A673 (cell line): ENCODE measurements around the gene AFM. TPM values are rescaled to one million over a fixed set of nuclear protein-coding genes. Genes with fewer than 3 reads are reported as not detected.

Experiments
- BruUV-seq: library from RNA; stranded (reverse); fragments of 400-500 nt; replicated peaks from 2 replicates; lab custom pipeline; 2021; lab: Mats Ljungman, UMichigan
- CTCF ChIA-PET: fragments of 300-600 bp; sonication (Branson Sonifier 250); formaldehyde crosslinking; loops from one replicate; lab custom pipeline; 2022; ENCODE audit warnings: antibody characterized with exemption; lab: Charles Lee
- POLR2A ChIA-PET: fragments of 300-600 bp; sonication (Branson Sonifier 250); formaldehyde crosslinking; loops from one replicate; lab custom pipeline; 2022; ENCODE audit warnings: antibody characterized with exemption; ENCODE audit not compliant: low non-redundant PET; lab: Charles Lee
- DNase-seq: peaks from one replicate; pipeline ENCODE4 v3.0.0-alpha.2; 2015; ENCODE audit warnings: low spot score
- H3K27ac ChIP-seq: fragments of 200-600 bp; sonication (generic); 2 replicates; pipeline ENCODE4 v1.5.1; 2016; ENCODE audit warnings: mixed run types, low read depth, mild to moderate bottlenecking, mixed read lengths, antibody characterized with exemption, low read length; ENCODE audit not compliant: poor library complexity, severe bottlenecking
- H3K27me3 ChIP-seq: fragments of 200-600 bp; sonication (generic); replicated peaks from 2 replicates; pipeline ENCODE4 v1.6.1; 2017; ENCODE audit warnings: mixed run types, low read depth, mild to moderate bottlenecking, mixed read lengths, antibody characterized with exemption, low read length; ENCODE audit not compliant: insufficient read depth, poor library complexity
- H3K36me3 ChIP-seq: fragments of 200-600 bp; sonication (generic); 2 replicates; pipeline ENCODE4 v1.6.1; 2016; ENCODE audit warnings: mixed run types, mild to moderate bottlenecking, mixed read lengths, antibody characterized with exemption, low read length; ENCODE audit not compliant: insufficient read depth, poor library complexity, severe bottlenecking
- H3K4me1 ChIP-seq: fragments of 200-600 bp; sonication (generic); 2 replicates; pipeline ENCODE4 v1.6.1; 2017; ENCODE audit warnings: mixed run types, mild to moderate bottlenecking, mixed read lengths, antibody characterized with exemption, low read length; ENCODE audit not compliant: insufficient read depth, poor library complexity, severe bottlenecking
- H3K4me3 ChIP-seq: fragments of 200-600 bp; sonication (generic); 2 replicates; pipeline ENCODE4 v1.5.1; 2016; ENCODE audit warnings: low read depth, mixed run types, mild to moderate bottlenecking, mixed read lengths, low read length; ENCODE audit not compliant: poor library complexity, severe bottlenecking
- H3K9me3 ChIP-seq: fragments of 200-600 bp; sonication (generic); 2 replicates; pipeline ENCODE4 v1.6.1; 2016; ENCODE audit warnings: mixed run types, low read depth, mild to moderate bottlenecking, mixed read lengths, antibody characterized with exemption, low read length; ENCODE audit not compliant: poor library complexity, severe bottlenecking
- EZH2 ChIP-seq: fragments of 200-600 bp; sonication (generic); IDR thresholded peaks from 2 replicates; pipeline ENCODE4 v1.6.1; 2017; ENCODE audit warnings: borderline replicate concordance, low read depth, mild to moderate bottlenecking, mixed read lengths, antibody characterized with exemption, low read length; ENCODE audit not compliant: poor library complexity, severe bottlenecking
- intact Hi-C: fragments of 100-400 bp; cut with micrococcal nuclease; formaldehyde crosslinking; loops from one replicate; pipeline ENCODE4 v1.10.0; 2022; ENCODE audit not compliant: unreplicated experiment
- total RNA-seq: library from RNA; stranded (reverse); gene quantifications from 2 replicates; pipeline ENCODE4 v1.2.3, GENCODE V29; 2021
- TF ChIP-seq, protein P1 (sequence below): fragments of 300-800, 200-600 bp; sonication (generic); conservative IDR thresholded peaks from 2 replicates; pipeline ENCODE4 v1.5.1; 2017; ENCODE audit warnings: low read depth, mild to moderate bottlenecking, antibody characterized with exemption, low read length, moderate library complexity, mixed read lengths

The AFM gene
- total RNA-seq, 1 experiment from 2014 or later, result not detected

GRCh38 chr4:73450398-73451004 lies 31.0 kb upstream of the AFM start:
- TF ChIP-seq, protein P1, sequence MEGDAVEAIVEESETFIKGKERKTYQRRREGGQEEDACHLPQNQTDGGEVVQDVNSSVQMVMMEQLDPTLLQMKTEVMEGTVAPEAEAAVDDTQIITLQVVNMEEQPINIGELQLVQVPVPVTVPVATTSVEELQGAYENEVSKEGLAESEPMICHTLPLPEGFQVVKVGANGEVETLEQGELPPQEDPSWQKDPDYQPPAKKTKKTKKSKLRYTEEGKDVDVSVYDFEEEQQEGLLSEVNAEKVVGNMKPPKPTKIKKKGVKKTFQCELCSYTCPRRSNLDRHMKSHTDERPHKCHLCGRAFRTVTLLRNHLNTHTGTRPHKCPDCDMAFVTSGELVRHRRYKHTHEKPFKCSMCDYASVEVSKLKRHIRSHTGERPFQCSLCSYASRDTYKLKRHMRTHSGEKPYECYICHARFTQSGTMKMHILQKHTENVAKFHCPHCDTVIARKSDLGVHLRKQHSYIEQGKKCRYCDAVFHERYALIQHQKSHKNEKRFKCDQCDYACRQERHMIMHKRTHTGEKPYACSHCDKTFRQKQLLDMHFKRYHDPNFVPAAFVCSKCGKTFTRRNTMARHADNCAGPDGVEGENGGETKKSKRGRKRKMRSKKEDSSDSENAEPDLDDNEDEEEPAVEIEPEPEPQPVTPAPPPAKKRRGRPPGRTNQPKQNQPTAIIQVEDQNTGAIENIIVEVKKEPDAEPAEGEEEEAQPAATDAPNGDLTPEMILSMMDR, result no peak
- ChIA-PET CTCF (no interaction called here), POLR2A (no interaction called here)
- BruUV-seq, result no TSS peak
- DNase-seq, result peak; percentile 14
- H3K27me3 ChIP-seq, result no peaks in the 10 kb centered on the region
- H3K27ac ChIP-seq, result no peak overlapping the region
- H3K36me3 ChIP-seq, result no peaks in the 10 kb centered on the region
- no peaks in the 10 kb centered on the region for H3K9me3 ChIP-seq
- H3K4me1 ChIP-seq, result peaks cover 14% of the 10 kb centered on the region
- intact Hi-C loops, result no loop called here
- H3K4me3 ChIP-seq, result no peak overlapping the region

DNA sequence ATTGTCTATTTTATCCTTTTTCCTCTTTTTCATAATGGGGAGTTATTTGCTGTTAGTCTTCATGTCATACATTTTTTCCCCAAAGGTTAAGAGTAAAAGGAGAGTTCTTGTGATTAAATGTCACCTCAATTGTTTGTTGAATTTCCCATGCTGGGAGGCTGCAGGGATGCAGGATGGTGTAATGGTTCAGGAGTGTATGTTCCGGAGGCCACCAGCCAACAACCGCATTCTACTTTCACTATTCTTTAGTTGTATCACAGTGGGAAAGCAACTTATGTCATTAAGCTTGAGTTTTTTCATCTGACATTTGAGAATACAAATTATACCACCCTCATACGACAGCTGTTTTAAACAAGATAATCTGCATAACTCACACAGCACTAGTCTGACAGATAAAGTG lies 30.1 kb upstream of the AFM start:
- Histone ChIP-seq H3K4me1 (peaks cover 14% of the 10 kb centered on the region), H3K27me3 (no peaks in the 10 kb centered on the region), H3K27ac (no peak overlapping the region), H3K36me3 (no peaks in the 10 kb centered on the region), H3K4me3 (no peak overlapping the region), H3K9me3 (no peaks in the 10 kb centered on the region)
- no TSS peak for BruUV-seq
- no peak for TF ChIP-seq EZH2
- TF ChIP-seq, protein P1, result no peak
- POLR2A ChIA-PET, result no interaction called here
- CTCF ChIA-PET, result no interaction called here
- intact Hi-C loops, result no loop called here
- peak; percentile 65 for DNase-seq

GRCh38 chr4:73451981-73452747 lies 29.4 kb upstream of the AFM start:
- POLR2A ChIA-PET, result no interaction called here
- intact Hi-C loops, result no loop called here
- H3K27ac ChIP-seq, result no peak overlapping the region
- H3K36me3 ChIP-seq, result no peaks in the 10 kb centered on the region
- DNase-seq, result no peak
- H3K4me3 ChIP-seq, result no peak overlapping the region
- BruUV-seq, result no TSS peak
- TF ChIP-seq EZH2, result no peak
- TF ChIP-seq, protein P1, result no peak
- H3K9me3 ChIP-seq, result no peaks in the 10 kb centered on the region
- CTCF ChIA-PET, result no interaction called here
- no peaks in the 10 kb centered on the region for H3K27me3 ChIP-seq
- peaks cover 14% of the 10 kb centered on the region for H3K4me1 ChIP-seq
